Endothelial cell of umbilical vein (primary cell): ENCODE measurements around the gene SIX5. TPM values are rescaled to one million over a fixed set of nuclear protein-coding genes. Genes with fewer than 3 reads are reported as not detected.

Experiments
- BruUV-seq: library from RNA; stranded (reverse); fragments of 400-500 nt; replicated peaks from 2 replicates; lab custom pipeline; 2021; lab: Mats Ljungman, UMichigan
- CTCF ChIA-PET: fragments of 300-600, 350-600 bp; sonication (Branson Sonifier 250); formaldehyde crosslinking; loops from one replicate; lab custom pipeline; 2021; ENCODE audit warnings: antibody characterized with exemption, inconsistent platforms; lab: Charles Lee
- POLR2A ChIA-PET: fragments of 300-600, 350-600 bp; sonication (Branson Sonifier 250); formaldehyde crosslinking; loops from one replicate; lab custom pipeline; 2021; ENCODE audit warnings: antibody characterized with exemption, inconsistent platforms; lab: Charles Lee
- DNase-seq: peaks from one replicate; pipeline ENCODE4 v3.0.0-alpha.2; 2011; ENCODE audit warnings: low read depth, low spot score
- FAIRE-seq: peaks from 2 replicates; lab custom pipeline; 2011; peaks lifted over from hg19 to GRCh38; lab: Jason Lieb, UNC
- H2AFZ ChIP-seq: 2 replicates; pipeline ENCODE4 v1.6.0; 2012; ENCODE audit warnings: low read depth, low read length, control low read depth, inconsistent platforms
- H3K27ac ChIP-seq: 2 replicates; pipeline ENCODE4 v1.5.1; 2011; ENCODE audit warnings: low read depth, mild to moderate bottlenecking, control low read depth, low read length, moderate library complexity; ENCODE audit not compliant: insufficient read depth
- H3K27me3 ChIP-seq, 2 experiments: 2 replicates each; pipeline versions ENCODE4 v1.6.0 to v1.6.1; 2011; ENCODE audit warnings: low read length in 2 of 2, mixed read lengths in 1 of 2; ENCODE audit not compliant: control insufficient read depth in 2 of 2, insufficient read depth in 2 of 2
- H3K36me3 ChIP-seq, 2 experiments: 2 replicates in 1 of 2; 3 replicates in 1 of 2; pipeline ENCODE4 v1.5.1; 2011; ENCODE audit warnings: low read length in 2 of 2, mild to moderate bottlenecking in 1 of 2, moderate library complexity in 1 of 2; ENCODE audit not compliant: control insufficient read depth in 2 of 2, insufficient read depth in 2 of 2; ENCODE audit errors: extremely low read depth in 1 of 2
- H3K4me1 ChIP-seq: 3 replicates; pipeline ENCODE4 v1.5.1; 2011; ENCODE audit warnings: mild to moderate bottlenecking, low read length; ENCODE audit not compliant: control insufficient read depth, insufficient read depth; ENCODE audit errors: extremely low read depth
- H3K4me2 ChIP-seq: 2 replicates; pipeline ENCODE4 v1.6.1; 2011; ENCODE audit warnings: low read length, control low read depth, mixed read lengths; ENCODE audit not compliant: insufficient read depth
- H3K4me3 ChIP-seq, 3 experiments: fragments of 200-600 bp in 1 of 3; sonication (generic), shearing (Covaris generic) in 1 of 3; replicated peaks in 1 of 3; 2 replicates each; pipeline ENCODE4 v1.5.1; 2011 to 2016; ENCODE audit warnings: control low read depth in 3 of 3, low read length in 3 of 3, mild to moderate bottlenecking in 2 of 3, inconsistent platforms in 1 of 3, low read depth in 1 of 3, moderate library complexity in 1 of 3; ENCODE audit not compliant: insufficient read depth in 1 of 3
- H3K79me2 ChIP-seq: 2 replicates; pipeline ENCODE4 v1.6.0; 2012; ENCODE audit warnings: low read length, inconsistent platforms; ENCODE audit not compliant: control insufficient read depth, insufficient read depth
- H3K9ac ChIP-seq: replicated peaks from 2 replicates; pipeline ENCODE3; 2011; ENCODE audit warnings: low read length, control low read depth; ENCODE audit not compliant: insufficient read depth; ENCODE audit errors: extremely low read depth
- H3K9me1 ChIP-seq: replicated peaks from 3 replicates; pipeline ENCODE4 v1.6.0; 2011; ENCODE audit warnings: mild to moderate bottlenecking, low read length; ENCODE audit not compliant: control insufficient read depth, insufficient read depth; ENCODE audit errors: extremely low read depth
- H3K9me3 ChIP-seq: replicated peaks from 2 replicates; pipeline ENCODE4 v1.5.1; 2012; ENCODE audit warnings: low read length, inconsistent platforms; ENCODE audit not compliant: control insufficient read depth, insufficient read depth
- H4K20me1 ChIP-seq: replicated peaks from 2 replicates; pipeline ENCODE3; 2011; ENCODE audit warnings: mild to moderate bottlenecking, low read length; ENCODE audit not compliant: control insufficient read depth, insufficient read depth; ENCODE audit errors: extremely low read depth
- EZH2 ChIP-seq: IDR thresholded peaks from 2 replicates; pipeline ENCODE4 v1.6.1; 2012; ENCODE audit warnings: borderline replicate concordance, low read depth, mild to moderate bottlenecking, moderate library complexity, low read length, inconsistent platforms; ENCODE audit not compliant: severe bottlenecking
- FOS ChIP-seq: IDR thresholded peaks from 2 replicates; pipeline ENCODE4 v1.6.1; 2011; ENCODE audit warnings: mild to moderate bottlenecking, low read length, moderate library complexity, borderline replicate concordance; ENCODE audit not compliant: insufficient read depth
- GATA2 ChIP-seq: IDR thresholded peaks from 2 replicates; pipeline ENCODE4 v1.7.0; 2011; ENCODE audit warnings: low read depth, mild to moderate bottlenecking, moderate library complexity, mixed read lengths, low read length; ENCODE audit not compliant: insufficient read length, insufficient read depth
- JUN ChIP-seq: IDR thresholded peaks from 2 replicates; pipeline ENCODE4 v1.6.1; 2011; ENCODE audit warnings: borderline replicate concordance, low read depth; ENCODE audit not compliant: insufficient read length, insufficient read depth
- MAX ChIP-seq: IDR thresholded peaks from 2 replicates; pipeline ENCODE4 v1.6.1; 2011; ENCODE audit not compliant: insufficient read depth, insufficient read length
- MYC ChIP-seq: IDR thresholded peaks from one replicate; pipeline ENCODE4 v1.6.1; 2011; ENCODE audit warnings: mild to moderate bottlenecking, low read depth, low read length
- POLR2A ChIP-seq: IDR thresholded peaks from 2 replicates; pipeline ENCODE4 v1.6.1; 2012; ENCODE audit warnings: low read depth, mild to moderate bottlenecking, control low read depth, low read length
- POLR2AphosphoS5 ChIP-seq: IDR thresholded peaks from 2 replicates; pipeline ENCODE4 v1.6.1; 2012; ENCODE audit warnings: low read depth, mild to moderate bottlenecking, control low read depth, low read length, moderate library complexity; ENCODE audit not compliant: insufficient read depth
- dilution Hi-C: fragments of 300-500 bp; cut with MboI; formaldehyde crosslinking; loops from one replicate; pipeline ENCODE4 v1.15.0; 2019; ENCODE audit warnings: low sequenced_read_pairs; ENCODE audit not compliant: extremely low pct_ligation_motif_present
- intact Hi-C: fragments of 100-400 bp; cut with micrococcal nuclease; formaldehyde crosslinking; loops from one replicate; pipeline ENCODE4 v1.10.0; 2022
- polyA plus RNA-seq, 4 experiments: library from polyadenylated mRNA; depleted of rRNA in 3 of 4; stranded (reverse) in 3 of 4; unstranded in 1 of 4; fragments of >200 nt; gene quantifications; 2 replicates each; pipeline versions ENCODE4 v1.2.1 to v1.2.3, GENCODE V29; 2011 to 2012; ENCODE audit warnings: missing spikeins in 1 of 4
- total RNA-seq: library from RNA; stranded (reverse); gene quantifications from 2 replicates; pipeline ENCODE4 v1.2.3, GENCODE V29; 2021
- TF ChIP-seq, protein P1 (sequence below), 2 donors: IDR thresholded peaks; 1 replicate in 1 of 2; 2 replicates in 1 of 2; pipeline ENCODE4 v1.5.1; 2011; ENCODE audit warnings: low read length in 2 of 2, mild to moderate bottlenecking in 2 of 2, moderate library complexity in 2 of 2, control low read depth in 1 of 2, inconsistent platforms in 1 of 2, low read depth in 1 of 2; ENCODE audit not compliant: insufficient read depth in 1 of 2; ENCODE audit errors: extremely low read depth in 1 of 2

The SIX5 gene
- total and polyA plus RNA-seq, 2 donors (not counting 3 experiments of a cell fraction or from before 2014, with no cell fraction given) = 13.1 to 16.7 TPM

- H3K4me2 ChIP-seq = peak overlapping the region; percentile 94
- POLR2A ChIA-PET = no interaction called here
- TSS peak; percentile 13 for BruUV-seq
- CTCF ChIA-PET = interaction anchor here (1.6 to 2.3 kb wide), 2 partner anchors 8 to 26 kb away, joined by 3 to 13 read pairs; no protein-coding TSS in a partner anchor
- FAIRE-seq (no peak), DNase-seq (no peak)
- peak overlapping the region in 1 of 3 experiments; percentile 83 for H3K4me3 ChIP-seq
- TF ChIP-seq MYC = no peak
- no peak for TF ChIP-seq FOS
- TF ChIP-seq JUN = no peak
- TF ChIP-seq POLR2AphosphoS5 = no peak
- H3K79me2 ChIP-seq = peaks cover 18% of the 10 kb centered on the region
- no peaks in the 10 kb centered on the region for H4K20me1 ChIP-seq
- H3K9me3 ChIP-seq = no peaks in the 10 kb centered on the region
- H3K9ac ChIP-seq = no peak overlapping the region
- intact Hi-C loops (no loop called here), dilution Hi-C loops (no loop called here)
- H2AFZ ChIP-seq = no peak overlapping the region
- H3K27me3 ChIP-seq = no peaks in the 10 kb centered on the region
- H3K27ac ChIP-seq = no peak overlapping the region
- peaks cover 16% of the 10 kb centered on the region for H3K4me1 ChIP-seq
- H3K9me1 ChIP-seq = no peaks in the 10 kb centered on the region
- peaks cover 10 to 28% of the 10 kb centered on the region in 2 experiments for H3K36me3 ChIP-seq
These were observed 21.9 kb upstream of the SIX5 start for GRCh38 chr19:45790942-45791341.

DNA sequence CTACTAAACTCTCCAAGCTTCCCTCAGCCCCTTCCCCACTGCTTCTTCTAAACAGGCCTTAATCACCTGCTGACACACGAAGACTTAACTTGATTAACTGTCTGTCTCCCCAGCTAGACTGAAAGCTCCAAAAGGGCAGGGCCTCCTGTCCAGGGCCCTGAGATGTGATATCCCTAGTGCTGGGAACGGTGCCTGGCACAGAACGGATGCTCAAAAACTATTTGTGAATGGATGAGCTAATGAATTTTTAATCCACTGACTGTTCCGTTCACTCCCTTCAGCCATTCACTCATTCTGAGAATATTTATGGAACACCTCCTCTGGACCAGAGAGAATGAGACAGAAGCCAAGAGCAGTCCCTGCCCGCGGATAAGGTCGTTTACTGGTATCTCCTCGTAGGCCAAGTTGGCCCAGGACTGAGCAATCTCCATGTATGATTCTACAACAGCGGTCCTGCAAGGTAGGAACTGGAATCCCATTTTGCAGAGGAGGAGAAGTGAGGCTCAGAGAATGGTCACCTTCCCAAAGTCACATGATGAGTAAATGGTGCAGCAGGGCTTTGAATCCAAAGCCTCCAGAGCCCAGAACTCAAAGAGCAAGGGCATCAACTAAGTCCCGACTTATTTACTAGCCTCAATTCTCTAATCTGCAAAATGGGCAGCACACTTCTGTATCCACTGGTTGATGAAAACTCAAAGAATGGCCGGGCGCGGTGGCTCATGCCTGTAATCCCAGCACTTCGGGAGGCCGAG, 20.2 kb upstream of the SIX5 start:
- Histone ChIP-seq H3K36me3 (peaks cover 10 to 31% of the 10 kb centered on the region in 2 experiments), H3K9me3 (no peaks in the 10 kb centered on the region), H3K27ac (no peak overlapping the region), H2AFZ (no peak overlapping the region), H3K9ac (no peak overlapping the region), H4K20me1 (no peaks in the 10 kb centered on the region), H3K9me1 (no peaks in the 10 kb centered on the region), H3K4me3 (no peak overlapping the region), H3K79me2 (peaks cover 18% of the 10 kb centered on the region), H3K27me3 (no peaks in the 10 kb centered on the region), H3K4me2 (no peak overlapping the region), H3K4me1 (peaks cover 16% of the 10 kb centered on the region)
- intact Hi-C loops (no loop called here), dilution Hi-C loops (no loop called here)
- FAIRE-seq = no peak
- no TSS peak for BruUV-seq
- POLR2A ChIA-PET = interaction anchor here (0.6 to 0.7 kb wide), 2 partner anchors 13 to 18 kb away, joined by 3 read pairs; no protein-coding TSS in a partner anchor
- CTCF ChIA-PET = interaction anchor here (0.9 to 1.9 kb wide), 3 partner anchors 10 to 19 kb away, joined by 3 to 10 read pairs (median 4); no protein-coding TSS in a partner anchor
- no peak for DNase-seq
- TF ChIP-seq MYC = no peak
- no peak for TF ChIP-seq FOS
- TF ChIP-seq POLR2A = no peak
- TF ChIP-seq EZH2 = no peak
- no peak for TF ChIP-seq GATA2
- TF ChIP-seq, protein P1, sequence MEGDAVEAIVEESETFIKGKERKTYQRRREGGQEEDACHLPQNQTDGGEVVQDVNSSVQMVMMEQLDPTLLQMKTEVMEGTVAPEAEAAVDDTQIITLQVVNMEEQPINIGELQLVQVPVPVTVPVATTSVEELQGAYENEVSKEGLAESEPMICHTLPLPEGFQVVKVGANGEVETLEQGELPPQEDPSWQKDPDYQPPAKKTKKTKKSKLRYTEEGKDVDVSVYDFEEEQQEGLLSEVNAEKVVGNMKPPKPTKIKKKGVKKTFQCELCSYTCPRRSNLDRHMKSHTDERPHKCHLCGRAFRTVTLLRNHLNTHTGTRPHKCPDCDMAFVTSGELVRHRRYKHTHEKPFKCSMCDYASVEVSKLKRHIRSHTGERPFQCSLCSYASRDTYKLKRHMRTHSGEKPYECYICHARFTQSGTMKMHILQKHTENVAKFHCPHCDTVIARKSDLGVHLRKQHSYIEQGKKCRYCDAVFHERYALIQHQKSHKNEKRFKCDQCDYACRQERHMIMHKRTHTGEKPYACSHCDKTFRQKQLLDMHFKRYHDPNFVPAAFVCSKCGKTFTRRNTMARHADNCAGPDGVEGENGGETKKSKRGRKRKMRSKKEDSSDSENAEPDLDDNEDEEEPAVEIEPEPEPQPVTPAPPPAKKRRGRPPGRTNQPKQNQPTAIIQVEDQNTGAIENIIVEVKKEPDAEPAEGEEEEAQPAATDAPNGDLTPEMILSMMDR (IDR thresholded peaks at IDR 0.05; ENCODE audit: extremely low read depth in 1 of 2, insufficient read depth in 1 of 2, low read depth in 1 of 2, low read length in 2 of 2) = no peak
- no peak for TF ChIP-seq JUN
- no peak for TF ChIP-seq POLR2AphosphoS5
- no peak for TF ChIP-seq MAX
